ENCODE measurements around the gene TPST1.

DNA sequence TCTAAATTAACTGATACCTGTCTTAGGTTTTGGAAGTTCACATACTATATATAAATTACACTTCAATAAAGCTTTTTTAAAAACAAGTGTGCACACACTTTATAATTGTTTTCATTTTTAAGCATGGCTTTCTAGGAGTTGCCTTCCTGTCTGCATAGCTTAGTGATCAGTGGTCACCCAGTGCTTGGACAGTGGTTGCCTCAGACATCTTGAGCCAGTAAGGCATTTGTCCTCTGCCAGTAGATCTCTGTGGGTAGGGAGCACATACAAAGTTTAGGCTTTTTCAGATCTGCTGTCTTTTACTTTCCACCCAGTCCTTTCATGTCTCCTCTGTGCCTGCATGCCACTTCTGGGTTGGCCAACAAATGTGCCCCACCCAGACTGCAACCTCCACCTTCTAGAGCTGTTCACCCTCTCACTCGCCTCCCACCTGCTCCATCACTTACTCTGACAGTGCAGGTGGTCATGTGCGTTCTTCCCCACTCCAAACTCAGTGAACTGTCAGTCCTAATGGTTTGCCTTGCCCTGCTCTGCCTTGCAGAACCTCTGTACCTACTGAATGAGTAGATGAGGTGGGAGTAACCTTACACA is 31.7 kb downstream of the TPST1 start:
- no peak for TF ChIP-seq CTCF (conservative IDR thresholded peaks at IDR 0.05)
- no peak for TF ChIP-seq EZH2 (IDR thresholded peaks at IDR 0.05; ENCODE audit: low read depth)

Data from PC-9 (cell line).